Muscle of back (tissue), 11 donors: ENCODE data around the gene NEU1. TPM values are rescaled to one million over a fixed set of nuclear protein-coding genes. Genes with fewer than 3 reads are reported as not detected.
"Not testable (repeated sequence)": the region's sequence is repeated elsewhere in the genome, so short reads cannot be mapped to it uniquely, and the experiment has no call there.

Experiments
- DNase-seq, 3 donors: peaks; one replicate each; pipeline versions ENCODE4 v3.0.0 to v3.0.0-alpha.2; 2013
- polyA plus RNA-seq, 10 donors: library from polyadenylated mRNA; unstranded; fragments of 120-200 nt; gene quantifications; one replicate each; pipeline ENCODE4 v1.2.1, GENCODE V29; 2013; ENCODE audit not compliant: insufficient read length in 10 of 10

NEU1 gene
- polyA plus RNA-seq, 10 donors = 15.3 to 19.4 (median 17.2) TPM

DNA sequence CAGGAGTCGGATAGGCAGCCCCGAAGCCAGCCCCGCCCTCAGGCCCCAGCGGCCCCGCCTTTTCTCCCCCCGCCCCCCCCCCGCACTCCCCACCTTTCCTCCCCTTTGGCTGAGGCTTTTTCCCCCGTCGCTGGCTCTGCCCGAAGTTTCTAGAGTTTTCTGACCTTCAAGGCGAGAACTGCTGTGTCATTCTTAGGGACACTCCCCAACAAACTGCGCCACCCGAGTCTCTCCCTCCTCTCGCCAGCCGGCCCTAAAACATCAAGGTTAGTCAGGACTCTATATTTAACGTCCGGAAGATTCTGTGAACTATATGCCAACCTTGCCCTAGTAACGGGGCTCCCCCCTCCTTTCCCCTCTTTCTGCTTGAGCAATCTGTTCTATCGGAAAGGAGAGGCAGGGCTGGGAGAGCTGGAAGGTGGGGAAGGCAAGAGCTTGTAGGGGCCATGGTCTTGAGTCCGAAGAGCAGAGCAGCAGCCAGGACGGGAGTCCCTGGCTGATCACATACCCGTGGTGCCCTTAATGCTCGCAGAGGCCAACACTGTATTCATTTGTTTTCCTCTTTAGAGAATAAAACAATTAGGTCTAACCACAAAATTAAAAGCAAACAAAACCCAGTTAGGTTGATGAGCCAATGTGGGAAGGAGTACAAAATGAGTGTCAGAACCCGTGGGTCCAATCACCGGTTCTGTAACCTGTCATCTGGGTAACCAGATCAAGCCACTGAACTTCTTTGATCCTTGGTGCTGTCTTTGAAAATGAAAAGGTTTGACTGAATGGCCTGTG lies 40.4 kb downstream of the NEU1 start:
- peak; percentile 72 to 87 (median 80) for DNase-seq

DNA sequence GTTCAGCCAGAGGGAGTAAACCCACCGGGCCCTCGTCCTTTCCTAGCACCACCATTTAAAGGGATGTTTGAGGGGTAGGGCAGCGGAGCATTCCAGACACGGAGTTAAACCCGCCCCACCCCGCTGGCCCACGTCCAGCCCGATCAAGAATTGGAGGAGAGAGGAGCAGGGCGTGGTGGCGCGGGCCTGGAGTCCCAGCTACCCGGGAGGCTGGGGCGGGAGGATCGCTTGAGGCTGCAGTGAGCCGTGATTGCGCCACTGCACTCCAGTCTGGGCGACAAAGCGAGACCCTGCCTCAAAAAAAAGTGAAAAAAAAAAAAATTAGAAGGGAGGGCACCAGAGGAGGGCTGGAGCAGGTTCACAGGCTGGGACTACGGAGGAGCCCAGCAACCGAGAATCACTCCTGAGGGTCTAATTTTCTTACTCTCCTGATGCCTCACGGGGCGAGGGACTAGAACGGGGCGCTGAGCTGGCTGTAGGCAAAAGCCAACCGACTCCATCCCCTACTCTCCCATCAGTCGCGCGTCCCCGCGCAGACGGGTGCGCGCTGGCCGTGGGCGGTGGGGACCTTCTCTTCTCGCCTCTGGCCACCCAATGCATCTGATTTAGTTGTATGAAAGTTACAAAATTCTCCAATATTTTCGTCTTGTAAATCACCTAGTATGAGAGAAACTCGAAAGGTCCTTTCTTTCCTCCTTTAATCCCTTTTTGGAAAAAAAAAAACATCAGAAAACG lies 41.2 kb downstream of the NEU1 start:
- DNase-seq = peak in 2 of 3 donors; percentile 63 to 74

DNA sequence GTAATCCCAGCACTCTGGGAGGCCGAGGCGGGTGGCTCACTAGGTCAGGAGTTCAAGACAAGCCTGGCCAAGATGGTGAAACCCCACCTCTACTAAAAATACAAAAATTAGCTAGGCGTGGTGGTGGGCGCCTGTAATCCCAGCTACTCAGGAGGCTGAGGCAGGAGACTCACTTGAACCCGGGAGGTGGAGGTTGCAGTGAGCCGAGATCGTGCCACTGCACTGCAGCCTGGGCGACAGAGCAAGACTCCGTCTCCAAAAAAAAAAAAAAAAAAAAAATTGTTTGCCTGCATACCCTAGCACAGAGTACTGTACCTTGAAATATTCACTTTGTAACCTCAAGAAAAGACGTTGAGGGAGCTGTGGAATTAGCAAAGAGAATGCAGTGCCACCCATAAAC lies 42.2 kb downstream of the NEU1 start:
- not testable (repeated sequence) for DNase-seq

DNA sequence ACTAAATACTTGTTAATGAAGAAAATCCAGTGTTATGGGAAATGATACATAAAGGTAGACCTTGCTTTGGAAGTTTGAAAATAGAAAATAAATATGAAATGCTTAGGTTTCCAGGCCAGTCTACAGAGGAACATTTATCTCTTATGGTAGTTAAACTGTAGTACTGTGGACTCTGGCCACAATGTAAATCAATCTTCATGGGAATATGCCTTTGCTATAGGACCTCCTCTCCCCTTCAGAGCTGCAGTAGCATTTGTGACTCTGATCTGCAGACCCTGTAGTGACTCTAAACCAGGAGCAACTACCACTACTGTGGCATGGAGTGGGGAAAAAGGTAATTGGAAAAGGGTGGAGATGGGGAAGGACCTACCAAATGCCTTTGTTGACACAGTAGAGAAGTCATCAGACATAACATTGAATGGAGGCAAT lies 42.7 kb downstream of the NEU1 start:
- DNase-seq = no peak

DNA sequence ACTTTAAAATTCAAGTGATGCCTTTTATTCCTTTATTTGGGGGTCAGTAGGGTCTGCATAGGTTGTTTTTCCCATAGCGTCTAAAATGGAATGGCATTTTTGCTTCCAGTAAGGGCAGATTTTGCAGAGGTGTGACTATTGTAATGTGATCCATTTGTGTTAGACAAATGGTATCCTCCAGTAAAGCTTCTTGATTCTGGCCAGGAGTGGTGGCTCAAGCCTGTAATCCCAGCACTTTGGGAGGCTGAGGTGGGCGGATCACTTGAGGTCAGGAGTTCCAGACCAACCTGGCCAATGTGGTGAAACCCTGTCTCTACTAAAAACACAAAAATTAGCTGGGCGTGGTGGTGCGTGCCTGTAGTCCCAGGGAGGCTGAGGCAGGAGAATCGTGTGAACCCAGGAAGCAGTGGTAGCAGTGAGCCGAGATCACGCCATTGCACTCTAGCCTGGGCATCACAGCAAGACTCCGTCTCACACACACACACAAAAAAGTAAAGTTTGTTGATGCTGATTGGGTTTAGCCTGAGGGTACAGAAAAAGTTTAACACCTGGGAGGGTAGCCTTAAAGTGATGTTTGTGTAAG lies 44.6 kb downstream of the NEU1 start:
- not testable (repeated sequence) for DNase-seq

DNA sequence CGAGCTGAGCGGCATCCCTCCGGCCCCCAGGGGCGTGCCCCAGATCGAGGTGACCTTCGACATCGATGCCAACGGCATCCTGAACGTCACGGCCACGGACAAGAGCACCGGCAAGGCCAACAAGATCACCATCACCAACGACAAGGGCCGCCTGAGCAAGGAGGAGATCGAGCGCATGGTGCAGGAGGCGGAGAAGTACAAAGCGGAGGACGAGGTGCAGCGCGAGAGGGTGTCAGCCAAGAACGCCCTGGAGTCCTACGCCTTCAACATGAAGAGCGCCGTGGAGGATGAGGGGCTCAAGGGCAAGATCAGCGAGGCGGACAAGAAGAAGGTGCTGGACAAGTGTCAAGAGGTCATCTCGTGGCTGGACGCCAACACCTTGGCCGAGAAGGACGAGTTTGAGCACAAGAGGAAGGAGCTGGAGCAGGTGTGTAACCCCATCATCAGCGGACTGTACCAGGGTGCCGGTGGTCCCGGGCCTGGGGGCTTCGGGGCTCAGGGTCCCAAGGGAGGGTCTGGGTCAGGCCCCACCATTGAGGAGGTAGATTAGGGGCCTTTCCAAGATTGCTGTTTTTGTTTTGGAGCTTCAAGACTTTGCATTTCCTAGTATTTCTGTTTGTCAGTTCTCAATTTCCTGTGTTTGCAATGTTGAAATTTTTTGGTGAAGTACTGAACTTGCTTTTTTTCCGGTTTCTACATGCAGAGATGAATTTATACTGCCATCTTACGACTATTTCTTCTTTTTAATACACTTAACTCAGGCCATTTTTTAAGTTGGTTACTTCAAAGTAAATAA lies 45.3 kb downstream of the NEU1 start:
- not testable (repeated sequence) for DNase-seq

DNA sequence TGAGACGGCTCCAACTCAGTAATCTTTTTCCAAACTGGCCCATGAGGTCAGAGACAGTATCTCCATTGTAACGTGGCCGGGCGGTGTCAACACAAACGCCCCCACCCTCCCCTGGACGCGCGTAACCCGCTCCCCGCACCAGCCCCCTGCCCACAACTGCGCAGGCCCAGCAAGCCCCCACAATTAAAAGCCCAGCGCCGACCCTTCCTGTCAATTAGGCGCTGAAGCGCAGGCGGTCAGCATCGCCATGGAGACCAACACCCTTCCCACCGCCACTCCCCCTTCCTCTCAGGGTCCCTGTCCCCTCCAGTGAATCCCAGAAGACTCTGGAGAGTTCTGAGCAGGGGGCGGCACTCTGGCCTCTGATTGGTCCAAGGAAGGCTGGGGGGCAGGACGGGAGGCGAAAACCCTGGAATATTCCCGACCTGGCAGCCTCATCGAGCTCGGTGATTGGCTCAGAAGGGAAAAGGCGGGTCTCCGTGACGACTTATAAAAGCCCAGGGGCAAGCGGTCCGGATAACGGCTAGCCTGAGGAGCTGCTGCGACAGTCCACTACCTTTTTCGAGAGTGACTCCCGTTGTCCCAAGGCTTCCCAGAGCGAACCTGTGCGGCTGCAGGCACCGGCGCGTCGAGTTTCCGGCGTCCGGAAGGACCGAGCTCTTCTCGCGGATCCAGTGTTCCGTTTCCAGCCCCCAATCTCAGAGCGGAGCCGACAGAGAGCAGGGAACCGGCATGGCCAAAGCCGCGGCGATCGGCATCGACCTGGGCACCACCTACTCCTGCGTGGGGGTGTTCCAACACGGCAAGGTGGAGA lies 47.4 kb downstream of the NEU1 start, which contains the start of the genes HSPA1A and HSPA1L:
HSPA1A (plus strand) TSS at position 519 of the 814 bp plus-strand sequence; CDS start at position 733, 214 bp downstream.
HSPA1L (minus strand) TSS at position 259 of the 814 bp plus-strand sequence. CDS start 3,311 bp downstream, outside the sequence.
- DNase-seq = peak; percentile 98

DNA sequence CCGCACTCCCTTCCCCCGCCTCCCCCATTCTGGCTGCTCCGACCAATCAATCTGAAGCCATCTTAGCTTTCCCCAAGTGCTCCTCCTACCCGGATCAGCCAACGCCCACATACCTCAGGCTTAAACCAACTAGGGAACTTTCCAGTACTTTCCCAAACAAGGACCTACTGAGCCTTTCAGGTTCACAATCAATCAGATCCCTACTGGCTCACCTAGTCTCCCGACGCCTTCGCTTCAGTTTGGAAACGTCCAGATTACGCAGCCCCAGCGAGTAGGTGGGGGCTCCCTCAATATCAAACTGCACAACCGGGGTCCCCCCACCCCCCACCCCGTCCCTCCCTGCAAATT lies 48.0 kb downstream of the NEU1 start:
- DNase-seq = peak; percentile 98 to 99 (median 99)

DNA sequence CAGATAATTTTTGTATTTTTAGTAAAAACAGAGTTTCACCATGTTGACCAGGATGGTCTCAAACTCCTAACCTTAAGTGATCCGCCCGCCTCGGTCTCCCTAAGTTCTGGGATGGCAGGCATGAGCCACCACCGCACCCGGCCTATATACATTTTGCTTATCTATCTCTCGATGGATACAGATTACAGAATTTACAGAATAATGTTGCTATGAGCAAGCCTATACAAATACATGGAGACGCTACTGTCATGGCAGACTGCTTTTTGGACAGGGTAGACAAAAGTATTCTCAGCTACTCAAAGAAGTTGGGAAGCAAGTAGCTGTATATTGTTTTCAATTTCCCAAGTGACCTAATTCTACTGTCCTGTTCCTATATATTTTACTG lies 49.2 kb downstream of the NEU1 start:
- DNase-seq = no peak

DNA sequence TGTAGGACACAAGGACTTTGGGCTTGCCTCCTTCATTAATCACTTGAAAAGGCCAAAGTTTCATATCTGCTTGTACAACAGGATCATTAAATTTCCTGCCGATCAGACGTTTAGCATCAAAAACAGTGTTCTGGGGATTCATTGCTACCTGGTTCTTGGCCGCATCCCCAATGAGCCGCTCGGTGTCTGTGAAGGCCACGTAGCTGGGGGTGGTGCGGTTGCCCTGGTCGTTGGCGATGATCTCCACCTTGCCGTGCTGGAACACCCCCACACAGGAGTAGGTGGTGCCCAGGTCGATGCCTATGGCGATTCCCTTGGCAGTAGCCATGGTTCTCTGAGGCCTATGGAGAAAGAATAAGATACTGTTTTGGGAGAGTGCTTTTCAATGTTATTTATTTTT lies 51.0 kb downstream of the NEU1 start:
- DNase-seq = no peak

DNA sequence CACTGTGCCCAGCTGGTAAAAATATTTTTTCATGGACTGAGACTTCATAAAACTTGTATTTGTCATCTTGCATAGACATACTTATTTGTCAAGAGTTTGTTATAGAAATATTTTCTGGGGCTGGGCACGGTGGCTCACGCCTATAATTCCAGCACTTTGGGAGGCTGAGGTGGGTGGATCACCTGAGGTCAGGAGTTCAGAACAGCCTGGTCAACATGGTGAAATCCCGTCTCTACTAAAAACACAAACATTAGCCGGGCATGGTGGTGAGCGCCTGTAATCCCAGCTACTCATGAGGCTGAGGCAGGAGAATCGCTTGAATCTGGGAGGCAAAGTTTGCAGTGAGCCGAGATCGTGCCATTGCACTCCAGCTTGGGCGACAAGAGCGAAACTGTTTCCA lies 54.0 kb downstream of the NEU1 start:
- not testable (repeated sequence) for DNase-seq

Other genes with a start within 250 kb of the NEU1 start
- gene AIF1, start 247.6 kb downstream of the NEU1 start, polyA plus RNA-seq = 10 to 100 TPM; 15.1 to 35.2 (median 23.0) TPM
- 100 to 1,000 TPM; 112 to 149 (median 132) TPM for gene PRRC2A, start 242.1 kb downstream of the NEU1 start, polyA plus RNA-seq
- gene BAG6, start 210.2 kb downstream of the NEU1 start, polyA plus RNA-seq = 100 to 1,000 TPM; 177 to 216 (median 198) TPM
- gene APOM, start 206.9 kb downstream of the NEU1 start, polyA plus RNA-seq = 1 to 10 TPM; 2.6 to 5.7 (median 4.2) TPM
- gene C6orf47, start 202.0 kb downstream of the NEU1 start, polyA plus RNA-seq = 10 to 100 TPM; 11.4 to 16.0 (median 13.4) TPM
- gene GPANK1, start 197.8 kb downstream of the NEU1 start, polyA plus RNA-seq = 10 to 100 TPM; 10.1 to 16.9 (median 12.2) TPM
- 100 to 1,000 TPM; 118 to 150 (median 138) TPM for gene CSNK2B, start 196.7 kb downstream of the NEU1 start, polyA plus RNA-seq
- 10 to 100 TPM in 6 of 10 donors, 1 to 10 TPM in 4; 5.6 to 24.0 (median 10.9) TPM for gene LY6G5B, start 192.8 kb downstream of the NEU1 start, polyA plus RNA-seq
- 1 to 10 TPM in 9 of 10 donors, under 1 TPM in 1; 0.68 to 5.1 (median 2.4) TPM for gene LY6G5C, start 181.8 kb downstream of the NEU1 start, polyA plus RNA-seq
- 10 to 100 TPM; 36.3 to 50.0 (median 39.2) TPM for gene ABHD16A, start 159.5 kb downstream of the NEU1 start, polyA plus RNA-seq
- under 1 TPM in 3 of 10 donors, not detected in 7; 0.17 to 0.38 (median 0.20) TPM for gene LY6G6F, start 156.0 kb downstream of the NEU1 start, polyA plus RNA-seq
- 1 to 10 TPM in 1 of 10 donors, under 1 TPM in 5, not detected in 4; 0.42 to 1.1 (median 0.53) TPM for gene LY6G6D, start 147.5 kb downstream of the NEU1 start, polyA plus RNA-seq
- gene LY6G6C, start 141.1 kb downstream of the NEU1 start, polyA plus RNA-seq = 1 to 10 TPM in 1 of 10 donors, under 1 TPM in 8, not detected in 1; 0.19 to 1.0 (median 0.38) TPM
- 1 to 10 TPM in 3 of 10 donors, under 1 TPM in 7; 0.52 to 1.8 (median 0.82) TPM for gene MPIG6B, start 139.4 kb downstream of the NEU1 start, polyA plus RNA-seq
- 100 to 1,000 TPM in 8 of 10 donors, 10 to 100 TPM in 2; 87.3 to 135 (median 109) TPM for gene DDAH2, start 133.5 kb downstream of the NEU1 start, polyA plus RNA-seq
- gene CLIC1, start 126.3 kb downstream of the NEU1 start, polyA plus RNA-seq = 100 to 1,000 TPM; 114 to 181 (median 138) TPM
- 10 to 100 TPM in 6 of 10 donors, 1 to 10 TPM in 4; 5.9 to 29.4 (median 13.5) TPM for gene MSH5, start 122.8 kb downstream of the NEU1 start, polyA plus RNA-seq
- 10 to 100 TPM in 1 of 10 donors, 1 to 10 TPM in 9; 2.1 to 10.9 (median 3.0) TPM for gene SAPCD1, start 100.2 kb downstream of the NEU1 start, polyA plus RNA-seq
- gene VWA7, start 85.5 kb downstream of the NEU1 start, polyA plus RNA-seq = 1 to 10 TPM in 9 of 10 donors, under 1 TPM in 1; 0.88 to 3.3 (median 2.3) TPM
- gene VARS1, start 67.1 kb downstream of the NEU1 start, polyA plus RNA-seq = 10 to 100 TPM; 42.0 to 63.0 (median 46.2) TPM
- gene LSM2, start 55.9 kb downstream of the NEU1 start, polyA plus RNA-seq = 10 to 100 TPM; 46.2 to 63.6 (median 58.9) TPM
- gene HSPA1L, start 47.5 kb downstream of the NEU1 start, polyA plus RNA-seq = 1 to 10 TPM; 3.3 to 4.3 (median 3.9) TPM
- 100 to 1,000 TPM in 1 of 10 donors, 10 to 100 TPM in 9; 47.4 to 176 (median 71.8) TPM for gene HSPA1A, start 47.3 kb downstream of the NEU1 start, polyA plus RNA-seq
- 100 to 1,000 TPM in 1 of 10 donors, 10 to 100 TPM in 9; 34.3 to 226 (median 55.8) TPM for gene HSPA1B, start 35.1 kb downstream of the NEU1 start, polyA plus RNA-seq
- under 1 TPM in 8 of 10 donors, not detected in 2; 0.08 to 0.50 (median 0.29) TPM for gene SLC44A4, start 16.2 kb upstream of the NEU1 start, polyA plus RNA-seq
- 10 to 100 TPM; 23.3 to 40.1 (median 29.4) TPM for gene EHMT2, start 34.9 kb upstream of the NEU1 start, polyA plus RNA-seq
- 10 to 100 TPM in 4 of 10 donors, 1 to 10 TPM in 6; 7.9 to 16.2 (median 9.6) TPM for gene ZBTB12, start 39.3 kb upstream of the NEU1 start, polyA plus RNA-seq
- 1 to 10 TPM; 3.5 to 9.1 (median 5.7) TPM for gene C2, start 64.9 kb upstream of the NEU1 start, polyA plus RNA-seq
- gene CFB, start 83.3 kb upstream of the NEU1 start, polyA plus RNA-seq = 1 to 10 TPM; 1.0 to 2.6 (median 1.6) TPM
- gene NELFE, start 96.2 kb upstream of the NEU1 start, polyA plus RNA-seq = 10 to 100 TPM; 49.5 to 68.7 (median 64.3) TPM
- 10 to 100 TPM; 17.9 to 35.1 (median 25.0) TPM for gene SKIC2, start 96.4 kb upstream of the NEU1 start, polyA plus RNA-seq
- gene DXO, start 109.3 kb upstream of the NEU1 start, polyA plus RNA-seq = 10 to 100 TPM; 11.4 to 21.4 (median 15.4) TPM
- 10 to 100 TPM in 5 of 10 donors, 1 to 10 TPM in 5; 6.2 to 21.3 (median 10.3) TPM for gene C4A, start 119.2 kb upstream of the NEU1 start, polyA plus RNA-seq
- gene C4B, start 152.0 kb upstream of the NEU1 start, polyA plus RNA-seq = 10 to 100 TPM in 9 of 10 donors, 1 to 10 TPM in 1; 8.7 to 25.9 (median 14.3) TPM
- 1 to 10 TPM in 2 of 10 donors, under 1 TPM in 8; 0.35 to 1.1 (median 0.58) TPM for gene CYP21A2, start 175.6 kb upstream of the NEU1 start, polyA plus RNA-seq
- gene TNXB, start 246.5 kb upstream of the NEU1 start, polyA plus RNA-seq = 100 to 1,000 TPM in 7 of 10 donors, 10 to 100 TPM in 3; 87.2 to 269 (median 143) TPM